Activated T-cell treated with anti-CD3 and anti-CD28 coated beads, Interleukin-2, amount 50 U/mL, for 24 hours (primary cell): Measurements from ENCODE around the gene SLC45A1.

Source experiments
- DNase-seq: peaks from one replicate; pipeline ENCODE4 v3.0.0-alpha.2; 2020
- H3K27ac Mint-ChIP-seq: 2 replicates; pipeline ENCODE4 v1.8.0; 2020; ENCODE audit warnings: mild to moderate bottlenecking, mixed read lengths
- H3K27me3 Mint-ChIP-seq: 2 replicates; pipeline ENCODE4 v1.8.0; 2020; ENCODE audit warnings: mixed read lengths
- H3K36me3 Mint-ChIP-seq: 2 replicates; pipeline ENCODE4 v1.8.0; 2020; ENCODE audit warnings: low read depth, mixed read lengths
- H3K4me1 Mint-ChIP-seq: 2 replicates; pipeline ENCODE4 v1.8.0; 2020; ENCODE audit warnings: low read depth, mixed read lengths
- H3K4me3 Mint-ChIP-seq: 2 replicates; pipeline ENCODE4 v1.8.0; 2020; ENCODE audit warnings: mild to moderate bottlenecking, moderate library complexity, mixed read lengths
- H3K9me3 Mint-ChIP-seq: 2 replicates; pipeline ENCODE4 v1.8.0; 2020; ENCODE audit warnings: mixed read lengths

SLC45A1 gene

GRCh38 chr1:8360493-8361197 is 42.7 kb downstream of the SLC45A1 start:
- Mint-ChIP-seq H3K27ac (no peak overlapping the region), H3K27me3 (no peaks in the 10 kb centered on the region), H3K4me1 (no peaks in the 10 kb centered on the region), H3K36me3 (peaks cover 90% of the 10 kb centered on the region), H3K9me3 (no peaks in the 10 kb centered on the region), H3K4me3 (no peak overlapping the region)
- no peak for DNase-seq

DNA sequence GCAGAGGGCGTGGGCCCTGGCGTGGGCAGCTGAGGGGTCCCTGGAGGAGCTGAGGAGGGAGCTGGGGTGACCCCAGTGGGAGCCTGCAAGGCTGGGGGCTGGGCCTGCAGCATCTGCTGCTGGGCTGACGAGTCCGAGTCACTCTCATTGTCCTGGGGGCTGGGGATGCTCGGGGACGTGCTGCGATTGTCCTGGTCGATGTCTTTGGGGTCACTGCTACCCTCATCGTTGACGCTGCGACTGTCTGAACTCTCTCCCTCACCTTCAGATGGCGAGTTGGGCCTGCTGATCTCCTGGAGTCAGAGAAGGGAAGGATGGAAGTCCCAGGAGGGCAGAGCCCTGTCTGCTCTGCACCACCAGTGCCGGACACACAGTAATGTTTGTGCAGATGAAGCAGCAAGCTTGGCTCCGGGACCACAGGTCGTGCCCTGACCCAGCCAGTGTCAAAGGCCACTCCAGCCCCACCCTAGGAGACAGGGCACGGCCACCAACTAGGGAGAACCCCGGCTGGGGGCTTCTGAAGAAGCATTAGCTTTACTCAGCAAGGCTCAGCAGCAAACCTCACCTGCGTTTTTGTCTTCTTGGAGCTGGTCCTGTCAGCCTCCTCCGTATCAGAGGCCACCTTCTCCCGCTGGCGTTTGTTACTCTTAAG is 43.4 kb downstream of the SLC45A1 start:
- Mint-ChIP-seq H3K9me3 (no peaks in the 10 kb centered on the region), H3K4me3 (no peak overlapping the region), H3K36me3 (peaks cover 90% of the 10 kb centered on the region), H3K27ac (peak overlapping the region; percentile 37), H3K4me1 (no peaks in the 10 kb centered on the region), H3K27me3 (no peaks in the 10 kb centered on the region)
- no peak for DNase-seq

DNA sequence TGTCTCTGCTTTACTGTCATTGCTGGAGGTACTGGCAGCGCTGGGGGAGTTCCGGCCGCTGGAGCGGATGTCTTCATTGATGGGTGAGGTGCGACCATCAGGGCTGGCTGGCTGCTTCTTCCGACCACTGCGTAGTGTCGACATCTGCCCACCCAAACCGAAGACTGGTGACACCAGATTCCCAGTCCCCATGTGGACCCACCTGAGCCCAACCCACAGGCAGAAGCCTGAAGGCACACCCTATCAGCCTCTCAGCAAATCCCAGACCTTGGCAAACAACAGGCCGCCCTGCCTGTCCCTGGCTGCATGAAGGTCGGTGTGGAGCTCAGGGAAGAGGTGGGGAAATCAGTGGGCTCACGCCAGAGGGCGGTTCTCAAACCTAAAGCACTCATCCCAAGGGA is 44.8 kb downstream of the SLC45A1 start:
- Mint-ChIP-seq H3K36me3 (peaks cover 87% of the 10 kb centered on the region), H3K9me3 (no peaks in the 10 kb centered on the region), H3K4me1 (peaks cover 7% of the 10 kb centered on the region)

GRCh38 chr1:8363186-8363766 is 45.4 kb downstream of the SLC45A1 start:
- Mint-ChIP-seq H3K36me3 (peaks cover 83% of the 10 kb centered on the region), H3K27ac (peak overlapping the region; percentile 17), H3K9me3 (no peaks in the 10 kb centered on the region), H3K4me3 (no peak overlapping the region), H3K27me3 (no peaks in the 10 kb centered on the region), H3K4me1 (peaks cover 9% of the 10 kb centered on the region)
- no peak for DNase-seq

More for the DNA sequence above, 44.8 kb downstream of the SLC45A1 start:
- H3K27ac Mint-ChIP-seq: peak overlapping the region; percentile 41
- DNase-seq: no peak
- no peak overlapping the region for H3K4me3 Mint-ChIP-seq
- H3K27me3 Mint-ChIP-seq: no peaks in the 10 kb centered on the region

- Mint-ChIP-seq H3K27ac (peak overlapping the region; percentile 37), H3K36me3 (peaks cover 78% of the 10 kb centered on the region), H3K9me3 (no peaks in the 10 kb centered on the region), H3K4me3 (no peak overlapping the region), H3K27me3 (no peaks in the 10 kb centered on the region), H3K4me1 (peaks cover 9% of the 10 kb centered on the region)
- no peak for DNase-seq
Observed at GRCh38 chr1:8363767-8364301, 45.9 kb downstream of the SLC45A1 start.

- no peaks in the 10 kb centered on the region for H3K27me3 Mint-ChIP-seq
- H3K4me3 Mint-ChIP-seq: no peak overlapping the region
- DNase-seq: no peak
- H3K27ac Mint-ChIP-seq: peak overlapping the region; percentile 23
- H3K4me1 Mint-ChIP-seq: peaks cover 16% of the 10 kb centered on the region
- H3K36me3 Mint-ChIP-seq: peaks cover 72% of the 10 kb centered on the region
- no peaks in the 10 kb centered on the region for H3K9me3 Mint-ChIP-seq
Observed at GRCh38 chr1:8364528-8365442, 46.9 kb downstream of the SLC45A1 start.

GRCh38 chr1:8365661-8366362 is 47.9 kb downstream of the SLC45A1 start:
- Mint-ChIP-seq H3K4me3 (no peak overlapping the region), H3K36me3 (peaks cover 77% of the 10 kb centered on the region), H3K27me3 (no peaks in the 10 kb centered on the region), H3K4me1 (peaks cover 24% of the 10 kb centered on the region), H3K9me3 (no peaks in the 10 kb centered on the region), H3K27ac (peak overlapping the region; percentile 44)
- no peak for DNase-seq

DNA sequence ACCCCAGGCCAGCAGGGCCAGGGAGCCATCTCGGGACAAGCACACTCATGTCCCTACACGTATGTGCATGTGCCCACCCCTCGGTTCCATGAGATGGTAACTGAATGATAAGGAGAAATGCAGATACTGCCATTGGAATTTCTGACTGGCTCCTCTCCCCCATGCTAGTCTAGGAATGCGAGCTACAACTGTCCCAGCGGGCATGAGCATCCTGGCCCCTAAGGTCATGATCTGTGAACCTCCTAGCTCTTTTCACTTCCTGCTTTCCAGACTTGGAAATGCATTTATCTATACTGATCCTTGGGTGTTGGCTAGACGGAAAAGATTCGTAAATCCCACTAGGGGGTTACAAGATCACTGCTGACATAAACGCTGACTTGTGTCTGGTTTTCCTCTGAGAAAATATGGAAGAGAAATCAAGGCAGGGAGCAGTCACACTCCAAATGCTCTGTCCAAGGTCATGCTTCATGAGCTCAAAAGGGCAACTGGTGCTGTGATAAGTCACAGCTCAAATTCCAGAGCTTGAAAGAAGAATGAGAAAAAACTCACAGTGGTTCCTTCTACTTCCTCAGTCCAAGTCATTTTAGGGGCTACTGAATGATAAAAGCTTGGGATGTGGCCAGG is 49.8 kb downstream of the SLC45A1 start:
- peaks cover 76% of the 10 kb centered on the region for H3K36me3 Mint-ChIP-seq
- peaks cover 39% of the 10 kb centered on the region for H3K4me1 Mint-ChIP-seq
- no peak for DNase-seq
- no peak overlapping the region for H3K4me3 Mint-ChIP-seq
- no peaks in the 10 kb centered on the region for H3K9me3 Mint-ChIP-seq
- H3K27ac Mint-ChIP-seq: peak overlapping the region; percentile 72
- no peaks in the 10 kb centered on the region for H3K27me3 Mint-ChIP-seq

GRCh38 chr1:8368956-8369639 is 51.2 kb downstream of the SLC45A1 start:
- H3K27ac Mint-ChIP-seq: peak overlapping the region; percentile 39
- no peaks in the 10 kb centered on the region for H3K9me3 Mint-ChIP-seq
- H3K4me1 Mint-ChIP-seq: peaks cover 50% of the 10 kb centered on the region
- H3K27me3 Mint-ChIP-seq: no peaks in the 10 kb centered on the region
- peaks cover 74% of the 10 kb centered on the region for H3K36me3 Mint-ChIP-seq
- DNase-seq: no peak
- no peak overlapping the region for H3K4me3 Mint-ChIP-seq

DNA sequence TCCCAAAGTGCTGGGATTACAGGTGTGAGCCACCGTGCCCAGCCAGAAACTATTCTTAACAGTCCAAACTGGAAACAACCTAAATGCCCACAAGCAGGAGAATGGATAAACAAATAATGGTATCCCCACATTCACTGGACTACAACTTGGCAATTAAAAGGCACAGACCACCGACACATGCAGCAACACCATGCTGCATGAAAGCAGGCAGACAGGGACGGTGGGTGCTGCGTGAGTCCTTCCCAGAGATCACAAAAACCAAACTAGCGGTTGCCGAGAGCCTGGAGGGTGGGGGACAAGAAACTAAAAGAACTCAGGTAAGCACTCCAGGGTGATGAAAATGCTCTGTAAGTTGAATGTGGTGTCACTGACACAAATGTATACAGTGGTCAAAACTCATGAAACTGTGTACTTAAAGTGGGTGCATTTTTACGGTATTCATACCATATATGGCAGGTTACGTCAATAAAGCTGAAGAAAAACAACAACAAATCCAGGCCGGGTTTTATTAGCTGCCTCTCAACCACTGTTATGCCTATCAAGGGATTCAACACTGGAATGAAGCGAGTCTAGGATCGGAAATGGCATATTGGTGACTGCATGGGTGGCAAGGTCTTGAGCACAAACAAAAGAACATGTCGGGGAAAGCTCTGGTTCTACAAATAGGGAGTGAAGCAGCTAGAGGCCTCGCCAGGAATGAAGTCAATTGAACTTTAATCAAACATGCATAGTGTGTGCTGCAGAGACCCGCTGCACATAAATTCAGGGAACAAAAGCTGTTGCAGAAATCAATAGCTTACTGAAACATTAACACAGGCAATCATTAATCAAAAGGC is 52.4 kb downstream of the SLC45A1 start:
- Mint-ChIP-seq H3K4me1 (peaks cover 60% of the 10 kb centered on the region), H3K9me3 (no peaks in the 10 kb centered on the region), H3K36me3 (peaks cover 75% of the 10 kb centered on the region), H3K4me3 (no peak overlapping the region), H3K27me3 (no peaks in the 10 kb centered on the region), H3K27ac (peak overlapping the region; percentile 41)
- no peak for DNase-seq

GRCh38 chr1:8370905-8371315 is 53.0 kb downstream of the SLC45A1 start:
- peak overlapping the region; percentile 38 for H3K27ac Mint-ChIP-seq
- H3K4me1 Mint-ChIP-seq: peaks cover 61% of the 10 kb centered on the region
- H3K27me3 Mint-ChIP-seq: no peaks in the 10 kb centered on the region
- H3K9me3 Mint-ChIP-seq: no peaks in the 10 kb centered on the region
- DNase-seq: no peak
- peaks cover 68% of the 10 kb centered on the region for H3K36me3 Mint-ChIP-seq
- H3K4me3 Mint-ChIP-seq: no peak overlapping the region

GRCh38 chr1:8371372-8371991 is 53.6 kb downstream of the SLC45A1 start:
- H3K4me1 Mint-ChIP-seq: peaks cover 67% of the 10 kb centered on the region
- peaks cover 65% of the 10 kb centered on the region for H3K36me3 Mint-ChIP-seq
- DNase-seq: peak; percentile 26
- no peak overlapping the region for H3K4me3 Mint-ChIP-seq
- peak overlapping the region; percentile 50 for H3K27ac Mint-ChIP-seq
- no peaks in the 10 kb centered on the region for H3K9me3 Mint-ChIP-seq
- no peaks in the 10 kb centered on the region for H3K27me3 Mint-ChIP-seq
